GM03348 (cell line): ENCODE data around the gene PUDP.

ENCODE experiments used
- DNase-seq: peaks from one replicate; pipeline ENCODE4 v3.0.0; 2012; ENCODE audit warnings: low spot score

PUDP gene

DNA sequence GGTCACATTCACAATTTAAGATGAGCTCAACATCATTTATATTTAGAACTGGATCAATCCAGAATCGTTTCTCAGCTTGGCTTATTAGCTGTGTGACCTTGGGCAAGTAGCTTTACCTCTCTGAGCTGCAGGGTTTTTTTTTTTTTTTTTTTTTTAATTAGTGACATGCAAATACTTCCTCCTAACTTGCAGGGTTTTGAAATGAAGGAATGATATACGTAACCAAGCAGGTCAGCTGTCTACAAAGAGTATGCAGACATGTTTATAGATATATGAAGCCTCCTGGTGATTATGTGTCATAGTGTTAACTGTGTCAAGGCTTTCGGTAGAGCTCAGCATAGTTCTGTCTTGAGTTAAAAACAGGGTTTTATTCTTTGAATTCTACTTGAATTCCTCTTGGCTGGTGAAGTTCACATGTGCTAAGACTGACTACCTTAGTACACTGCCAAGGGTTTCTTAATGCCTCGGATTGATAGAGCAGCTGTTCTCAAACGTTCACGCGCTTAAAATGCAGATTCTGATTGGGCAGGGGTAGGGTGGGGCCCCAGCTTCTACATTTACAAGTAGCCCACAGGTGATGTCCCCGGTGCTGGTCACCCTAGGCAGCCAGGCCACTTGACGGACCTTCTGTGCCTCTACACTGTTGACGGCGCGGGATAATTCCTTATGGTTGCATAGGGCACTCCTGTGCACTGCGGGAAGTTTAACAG, 1.1 kb downstream of the PUDP start:
- DNase-seq = no peak

DNA sequence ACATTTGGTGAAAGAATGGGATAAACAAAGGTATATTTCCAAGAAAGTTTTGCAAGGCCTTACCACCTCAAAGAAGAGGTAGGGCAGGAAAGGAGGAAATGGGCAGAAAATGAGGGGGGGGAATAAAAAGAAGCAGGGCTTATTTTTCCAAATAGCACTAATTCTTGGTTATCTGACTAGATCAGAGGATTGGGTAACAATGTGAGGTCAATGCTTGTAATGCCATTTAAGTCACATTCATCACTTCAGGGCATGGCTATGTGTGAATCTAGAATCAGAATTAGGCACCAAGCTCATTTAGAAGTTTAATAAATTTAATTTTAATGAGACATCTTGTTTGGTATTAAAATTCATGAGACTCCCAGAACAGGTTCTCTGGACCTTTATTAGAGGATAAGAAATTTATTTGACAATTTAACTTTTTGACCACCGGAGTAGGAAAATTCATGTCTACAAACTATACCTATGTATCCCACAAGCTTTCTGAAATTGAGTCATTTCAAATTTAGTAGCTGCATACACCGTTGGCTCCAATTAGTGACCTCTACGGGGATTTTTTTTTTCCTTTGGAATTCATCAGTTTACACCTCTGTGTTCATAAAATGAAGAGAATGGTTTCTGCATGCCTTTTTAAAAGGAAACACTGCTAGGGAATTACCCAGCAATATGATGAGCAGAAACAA, 1.8 kb downstream of the PUDP start:
- DNase-seq = no peak

DNA sequence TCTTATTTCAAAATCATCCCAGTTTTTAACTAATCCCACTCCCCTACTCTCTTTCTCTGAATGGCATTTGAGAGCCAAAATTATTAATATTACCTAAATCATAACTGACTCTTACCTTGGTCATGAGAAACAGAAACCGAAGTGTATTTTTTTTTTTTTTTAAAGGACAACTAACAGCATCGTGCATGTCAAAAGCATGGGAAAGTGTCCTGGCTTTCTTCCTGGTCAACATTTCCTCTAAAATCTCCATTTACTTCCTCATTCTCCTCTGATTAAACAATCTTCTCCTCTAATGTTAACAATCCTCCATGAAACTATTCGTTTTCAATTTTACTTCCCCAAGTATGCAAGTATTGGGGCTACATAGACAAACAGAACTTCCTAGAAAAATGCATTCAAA, 2.5 kb downstream of the PUDP start:
- DNase-seq = no peak

DNA sequence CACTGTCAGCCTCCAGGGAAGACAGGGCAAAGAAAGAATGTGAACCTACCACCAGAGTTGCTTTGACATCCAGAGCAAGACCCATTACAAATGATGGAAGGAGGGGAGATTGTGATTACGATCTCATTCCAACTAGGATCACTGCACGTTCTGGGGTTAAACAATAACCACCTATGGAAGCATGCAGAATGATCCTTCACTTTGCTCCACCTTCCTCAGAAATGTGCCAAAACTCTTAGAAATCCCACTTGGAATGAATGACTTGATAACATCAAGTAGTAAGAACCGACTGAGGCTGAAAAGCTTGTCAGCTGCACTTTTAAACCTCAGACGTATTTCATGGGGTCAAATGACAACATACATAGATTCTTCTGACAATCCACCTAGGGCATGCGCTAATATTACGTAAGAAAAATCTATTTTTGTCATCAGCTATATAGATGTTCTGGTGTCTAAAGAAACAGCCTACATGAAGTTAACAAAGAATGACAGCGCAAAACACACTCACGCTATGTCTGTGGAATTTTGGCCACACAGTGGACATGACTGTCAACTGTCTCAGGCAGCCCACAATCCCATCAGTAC, 3.9 kb downstream of the PUDP start:
- no peak for DNase-seq

DNA sequence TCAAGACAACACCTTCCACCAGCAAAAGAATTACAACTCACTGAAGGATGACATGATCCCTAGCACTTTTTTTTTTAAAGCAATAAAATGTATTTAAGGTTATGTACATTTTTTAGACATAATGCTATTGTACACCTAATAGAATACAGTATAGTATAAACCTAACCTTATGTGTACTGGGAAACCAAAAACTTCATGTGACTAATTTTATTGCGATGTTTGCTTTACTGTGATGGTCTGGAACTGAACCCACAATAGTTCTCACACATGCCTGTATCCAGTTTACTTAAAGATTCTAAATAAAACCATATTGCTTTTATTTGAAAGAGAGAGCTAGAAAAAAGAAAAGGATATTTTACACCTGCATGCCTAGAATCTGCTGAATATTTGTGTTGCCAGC, 4.9 kb downstream of the PUDP start:
- DNase-seq = no peak

DNA sequence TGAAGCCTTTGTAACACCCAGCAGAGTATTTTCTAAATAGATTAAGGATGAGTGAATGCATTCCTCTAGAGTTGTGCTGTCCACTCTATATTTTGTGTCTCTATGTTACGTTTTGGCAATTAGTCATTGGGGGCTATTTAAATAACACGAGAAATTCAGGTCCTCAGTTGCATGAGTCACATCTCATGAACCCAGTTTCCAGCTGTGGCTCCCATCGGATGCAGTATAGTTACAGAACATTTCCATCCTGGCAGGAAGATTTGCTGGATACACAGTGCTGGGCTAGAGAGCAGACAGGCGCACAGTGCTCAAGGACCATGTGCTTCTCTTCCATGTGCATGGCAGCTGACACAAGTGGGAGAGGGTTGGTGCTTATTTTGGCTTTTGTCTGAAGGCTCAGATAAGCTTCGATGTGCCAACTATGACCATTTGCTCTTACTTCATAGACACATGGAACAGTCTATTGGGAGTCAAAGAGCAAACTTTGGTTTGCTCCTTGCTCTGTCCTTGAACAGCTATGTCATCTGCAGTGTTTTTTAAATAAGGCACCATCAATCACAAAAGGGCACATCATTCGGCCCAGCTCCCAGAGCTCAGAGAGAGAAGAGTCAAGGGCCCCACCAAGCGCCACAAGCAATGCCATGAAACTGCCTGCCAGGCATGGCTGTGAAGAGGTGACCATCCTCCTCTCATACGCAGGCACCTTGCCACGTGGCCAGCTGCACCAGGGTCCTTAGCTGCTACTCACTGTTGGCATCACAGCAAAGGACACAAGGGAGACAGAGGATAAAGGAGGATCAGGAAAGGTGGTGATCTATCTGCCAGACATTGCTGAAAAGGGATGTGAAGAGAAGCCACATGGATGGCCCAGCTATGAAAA, 8.5 kb downstream of the PUDP start:
- DNase-seq = peak; percentile 29

DNA sequence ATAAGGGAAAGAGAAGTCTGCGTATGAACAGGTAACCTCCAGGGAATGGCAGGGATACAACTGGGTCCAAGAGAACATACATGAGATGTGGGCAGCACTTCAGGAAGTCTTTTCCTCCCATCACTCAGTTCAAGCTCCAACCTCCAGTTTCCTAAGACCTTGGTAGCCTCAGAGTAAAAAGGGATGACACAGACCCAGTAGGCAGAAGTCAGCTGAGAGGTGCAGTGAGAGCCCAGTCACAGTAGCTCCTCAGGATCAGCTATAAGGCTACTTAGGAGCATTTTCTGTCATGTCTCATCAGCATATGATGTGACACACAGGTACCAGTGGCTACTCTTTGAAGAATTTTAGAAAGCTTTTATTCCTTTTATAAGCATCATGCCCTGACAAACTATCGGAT, 13.0 kb downstream of the PUDP start:
- DNase-seq = no peak

DNA sequence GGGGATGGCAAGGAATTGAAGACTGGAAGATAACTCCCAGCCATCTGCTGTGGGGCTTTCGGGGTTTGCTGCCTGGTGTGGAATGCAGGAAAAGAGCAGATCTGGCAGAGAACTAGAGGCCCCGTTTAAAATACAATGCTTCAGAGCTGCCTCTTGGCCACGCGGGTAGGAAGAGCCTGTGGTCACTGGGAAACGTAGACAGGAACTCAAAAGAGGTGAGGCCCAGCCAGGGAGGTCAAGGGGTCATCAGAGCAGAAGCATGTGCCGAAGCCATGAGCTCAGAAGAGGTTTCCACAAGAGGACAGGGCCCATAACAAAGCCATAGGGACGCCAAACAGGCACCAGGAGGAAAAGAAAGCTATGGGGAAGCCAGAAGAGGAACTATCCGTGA, 14.9 kb downstream of the PUDP start:
- peak; percentile 4 for DNase-seq

DNA sequence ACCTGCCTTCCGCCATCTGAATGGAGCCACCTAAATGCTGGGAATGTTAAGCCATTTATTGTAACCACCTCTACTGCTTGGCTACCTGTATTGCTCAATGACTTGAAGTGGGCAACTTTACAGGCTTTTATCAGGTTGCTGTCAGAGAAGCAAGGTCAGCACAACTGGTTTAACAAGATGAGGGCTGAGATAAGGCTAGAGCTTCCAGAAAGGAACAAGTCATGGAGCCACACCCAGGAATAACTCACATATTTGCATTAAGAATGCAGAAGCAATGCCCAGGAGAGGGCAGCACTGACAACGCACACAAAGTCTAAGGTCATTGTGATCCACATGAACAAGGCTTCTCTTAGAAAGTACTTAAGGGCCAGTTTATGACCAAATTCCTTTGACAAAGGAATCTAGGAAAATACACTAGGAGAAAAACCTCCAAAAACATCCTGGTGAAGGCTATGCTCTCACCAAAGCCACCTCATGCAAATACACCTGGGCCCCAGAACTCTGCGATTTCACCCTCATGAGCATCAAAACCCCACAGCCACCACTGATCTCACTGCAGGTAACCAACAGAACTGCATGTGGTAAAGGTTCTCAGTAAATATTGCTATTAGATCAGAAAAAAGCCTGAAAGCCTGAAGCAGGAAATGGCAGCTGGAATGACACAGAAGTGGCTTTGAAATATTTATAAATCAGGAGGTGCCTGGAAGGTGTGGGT, 15.5 kb downstream of the PUDP start:
- DNase-seq = peak; percentile 41

DNA sequence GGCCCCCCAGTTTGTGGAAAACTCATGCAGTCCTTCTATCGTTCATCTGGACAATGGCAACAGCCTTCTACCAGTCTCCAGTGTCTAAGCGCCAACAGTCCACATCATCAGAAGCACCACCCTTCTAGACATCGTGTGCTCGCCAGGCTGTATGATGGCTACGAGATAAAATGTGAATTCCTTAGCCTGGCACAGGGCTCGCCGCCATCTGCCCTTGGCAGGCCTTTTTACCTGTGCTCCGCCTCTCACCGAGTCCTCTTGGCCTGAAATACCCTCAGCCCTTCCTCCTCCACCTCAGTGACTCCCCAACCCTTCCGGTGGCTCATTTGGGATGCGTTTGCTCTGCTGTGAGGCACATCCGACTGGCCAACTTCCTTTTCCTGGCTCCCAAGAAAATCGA, 16.3 kb downstream of the PUDP start:
- no peak for DNase-seq

DNA sequence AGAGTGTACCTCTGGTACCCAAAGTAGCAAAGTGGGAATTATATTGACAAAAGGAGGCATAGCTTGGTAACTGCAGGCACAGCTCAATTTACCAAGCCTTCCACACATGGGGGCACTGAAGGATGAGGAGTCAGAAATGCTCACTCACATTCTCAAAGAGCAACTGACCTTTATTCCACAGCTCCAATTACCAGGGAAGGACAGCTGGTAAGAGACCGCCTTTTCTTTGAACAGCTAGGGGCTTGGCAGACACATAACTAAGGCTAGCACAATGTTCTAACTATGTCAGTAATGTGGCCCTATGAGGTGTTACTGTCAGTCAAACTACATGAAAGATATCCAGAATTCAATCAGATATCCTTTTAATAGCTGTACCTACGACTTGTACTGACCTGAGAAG, 20.9 kb downstream of the PUDP start:
- no peak for DNase-seq

DNA sequence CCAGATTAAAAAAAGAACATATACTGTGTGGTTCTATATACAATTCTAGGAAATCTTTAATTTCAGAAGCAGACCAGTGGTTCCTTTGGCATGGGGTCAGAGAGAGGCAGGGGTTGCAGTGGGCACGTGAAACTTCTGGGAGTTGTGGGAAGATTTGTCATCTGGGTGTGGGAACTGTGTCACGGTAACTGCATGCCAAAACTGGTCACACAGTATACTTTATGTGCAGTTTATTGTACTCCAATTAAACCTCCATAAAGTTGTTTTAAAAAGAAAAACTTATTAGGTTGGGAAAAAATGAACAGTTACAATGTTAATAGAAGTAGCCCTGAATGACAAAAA, 27.1 kb downstream of the PUDP start:
- no peak for DNase-seq

DNA sequence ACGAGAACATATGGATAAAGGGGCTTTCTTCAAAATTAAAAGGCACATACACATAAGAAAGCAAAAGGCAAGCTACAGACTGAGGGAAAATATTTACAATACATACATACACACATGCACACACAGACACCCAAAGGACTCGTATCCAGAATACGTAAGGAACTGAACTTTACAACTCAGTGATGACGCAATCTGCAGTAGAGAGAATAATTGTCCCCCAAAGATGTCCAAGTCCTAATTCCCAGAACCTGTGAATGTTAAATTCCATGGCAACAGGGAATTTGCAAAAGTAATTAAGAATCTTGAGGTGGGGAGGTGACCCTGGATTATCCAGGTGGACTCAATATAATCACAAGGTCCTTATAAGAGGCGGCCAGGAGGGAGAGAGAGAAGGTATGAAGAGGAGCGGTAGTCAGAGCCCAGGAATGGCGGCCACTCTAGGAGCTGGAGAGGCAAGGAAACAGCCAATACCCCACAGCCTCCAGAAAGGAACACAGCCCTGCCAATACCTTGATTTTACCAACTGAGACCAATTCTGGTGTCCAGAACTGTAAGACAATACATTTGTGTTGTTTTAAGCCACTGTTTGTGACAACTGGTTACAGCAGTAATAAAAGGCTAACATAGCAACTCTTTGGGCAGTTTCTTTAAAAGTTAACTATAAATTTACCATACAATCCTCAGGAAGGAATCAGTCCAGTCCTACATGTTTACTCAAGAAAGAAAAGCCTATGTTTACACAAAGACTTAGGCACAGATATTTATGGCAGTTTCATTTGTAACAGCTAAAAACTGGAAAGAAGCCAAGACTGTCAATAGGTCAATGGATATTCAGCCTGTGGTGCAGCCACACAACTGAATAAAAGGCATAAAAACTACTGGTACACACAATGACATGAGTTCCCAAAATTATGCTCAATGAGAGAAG, 27.7 kb downstream of the PUDP start:
- no peak for DNase-seq

DNA sequence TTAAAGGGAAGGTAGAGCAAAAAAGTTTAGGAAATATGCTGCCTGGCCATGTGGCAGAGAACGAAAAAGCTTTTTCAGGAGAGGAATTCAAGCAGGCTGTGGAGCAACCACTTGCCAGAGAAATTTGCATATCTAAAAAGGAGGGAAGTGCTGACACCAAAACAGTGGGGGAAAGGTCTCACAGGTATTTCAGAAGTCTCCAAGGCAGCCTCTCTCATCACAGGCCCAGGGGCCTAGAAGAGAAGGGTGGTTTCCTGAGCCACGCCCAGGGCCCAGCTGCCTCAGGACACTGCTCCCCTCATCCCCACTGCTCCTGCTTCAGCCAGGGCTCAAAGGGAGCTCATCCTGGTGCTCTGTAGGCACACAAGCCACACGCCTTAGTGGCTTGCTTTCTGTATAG, 30.4 kb downstream of the PUDP start:
- DNase-seq = no peak

DNA sequence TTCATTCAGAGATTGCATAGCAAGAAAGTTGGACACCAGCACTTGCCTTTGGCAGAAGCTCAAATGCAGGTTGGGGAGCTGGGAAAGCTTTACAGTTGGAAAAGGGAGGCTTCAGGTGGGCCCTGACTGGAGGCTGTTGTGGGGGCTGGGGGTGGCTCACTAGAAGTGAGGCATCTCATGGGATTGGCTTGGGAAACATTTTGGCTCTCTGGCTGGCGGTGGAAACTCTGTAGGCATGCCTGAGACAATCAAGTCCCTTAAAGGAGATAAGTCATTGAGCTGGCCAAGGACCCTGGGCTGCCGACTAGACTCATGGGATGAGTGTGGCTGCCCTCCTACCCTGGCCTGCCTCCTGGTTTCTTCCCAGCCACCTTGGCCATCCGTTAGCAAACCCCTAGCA, 31.9 kb downstream of the PUDP start:
- no peak for DNase-seq

DNA sequence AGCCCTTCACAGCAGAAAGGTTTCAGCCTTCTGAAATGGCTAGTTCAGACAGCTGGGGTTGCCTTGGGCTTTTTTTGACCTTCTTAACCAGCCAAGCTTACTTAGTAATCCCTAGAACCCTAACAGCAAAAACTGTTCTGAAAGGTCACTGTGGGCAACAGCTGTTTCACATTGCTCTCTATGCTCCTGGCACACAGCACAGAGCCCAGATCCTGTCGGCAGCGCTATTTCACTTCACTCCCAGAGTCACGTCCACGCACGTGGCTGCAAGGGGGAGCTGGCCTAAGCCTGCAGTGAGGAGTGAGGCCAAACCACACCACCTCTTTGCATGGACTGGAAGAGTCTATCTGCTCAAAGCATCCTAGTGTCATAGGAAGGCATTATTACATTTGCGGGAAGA, 32.4 kb downstream of the PUDP start:
- DNase-seq = no peak

DNA sequence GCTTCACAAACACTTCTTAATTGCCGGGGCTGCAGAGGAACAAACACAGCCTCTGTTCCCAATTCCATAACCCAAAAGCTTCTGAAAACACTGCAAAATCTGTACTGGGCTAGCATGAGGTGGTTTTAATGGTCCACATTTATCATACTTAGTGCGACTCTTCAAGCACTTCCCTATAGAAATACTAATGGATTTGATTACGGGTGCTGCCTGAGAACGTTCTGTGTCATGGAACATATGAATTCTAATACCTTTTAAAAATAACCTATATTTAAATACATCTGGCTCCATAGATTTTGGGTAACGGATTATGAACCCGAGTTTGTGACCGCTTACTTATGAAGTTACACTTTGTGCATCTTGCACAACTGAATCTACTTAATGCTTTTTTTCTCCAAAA, 35.9 kb downstream of the PUDP start:
- no peak for DNase-seq

DNA sequence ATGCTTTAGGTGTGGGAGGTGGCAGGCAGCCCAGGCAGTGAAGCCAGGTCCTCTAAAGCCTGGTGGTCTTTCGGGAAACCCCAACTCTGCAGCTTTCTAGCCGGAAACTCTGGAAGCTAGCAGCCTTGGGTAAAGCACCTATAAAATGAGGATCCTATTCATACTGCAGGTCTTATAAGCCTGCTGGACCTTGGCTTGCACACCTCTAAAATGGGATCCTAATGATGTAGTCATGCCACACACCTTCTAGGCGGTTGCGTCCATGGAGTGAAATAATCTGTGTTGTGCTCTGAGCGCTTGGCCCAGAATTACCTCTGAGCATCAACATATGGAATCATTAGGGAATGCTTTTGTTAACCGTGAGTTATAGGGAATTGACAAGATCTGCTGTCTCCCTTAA, 36.4 kb downstream of the PUDP start:
- DNase-seq = no peak

DNA sequence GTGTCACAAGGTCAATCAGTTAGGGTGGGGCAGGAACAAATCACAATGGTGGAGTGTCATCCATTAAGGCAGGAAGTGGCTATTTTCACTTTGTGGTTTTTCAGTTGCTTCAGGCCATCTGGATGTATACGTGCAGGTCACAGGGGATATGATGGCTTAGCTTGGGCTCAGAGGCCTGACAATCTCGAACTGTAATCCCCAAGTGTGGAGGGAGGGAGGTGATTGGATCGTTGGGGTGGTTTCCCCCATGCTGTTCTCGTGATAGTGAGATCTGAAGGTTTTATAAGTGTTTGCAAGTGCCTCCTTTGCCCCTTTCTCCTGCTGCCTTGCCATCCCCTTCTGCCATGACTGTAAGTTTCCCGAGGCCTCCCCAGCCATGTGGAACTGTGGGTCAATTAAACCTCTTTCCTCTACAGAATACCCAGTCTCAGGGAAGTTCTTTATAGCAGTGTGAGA, 37.1 kb downstream of the PUDP start:
- DNase-seq = no peak

DNA sequence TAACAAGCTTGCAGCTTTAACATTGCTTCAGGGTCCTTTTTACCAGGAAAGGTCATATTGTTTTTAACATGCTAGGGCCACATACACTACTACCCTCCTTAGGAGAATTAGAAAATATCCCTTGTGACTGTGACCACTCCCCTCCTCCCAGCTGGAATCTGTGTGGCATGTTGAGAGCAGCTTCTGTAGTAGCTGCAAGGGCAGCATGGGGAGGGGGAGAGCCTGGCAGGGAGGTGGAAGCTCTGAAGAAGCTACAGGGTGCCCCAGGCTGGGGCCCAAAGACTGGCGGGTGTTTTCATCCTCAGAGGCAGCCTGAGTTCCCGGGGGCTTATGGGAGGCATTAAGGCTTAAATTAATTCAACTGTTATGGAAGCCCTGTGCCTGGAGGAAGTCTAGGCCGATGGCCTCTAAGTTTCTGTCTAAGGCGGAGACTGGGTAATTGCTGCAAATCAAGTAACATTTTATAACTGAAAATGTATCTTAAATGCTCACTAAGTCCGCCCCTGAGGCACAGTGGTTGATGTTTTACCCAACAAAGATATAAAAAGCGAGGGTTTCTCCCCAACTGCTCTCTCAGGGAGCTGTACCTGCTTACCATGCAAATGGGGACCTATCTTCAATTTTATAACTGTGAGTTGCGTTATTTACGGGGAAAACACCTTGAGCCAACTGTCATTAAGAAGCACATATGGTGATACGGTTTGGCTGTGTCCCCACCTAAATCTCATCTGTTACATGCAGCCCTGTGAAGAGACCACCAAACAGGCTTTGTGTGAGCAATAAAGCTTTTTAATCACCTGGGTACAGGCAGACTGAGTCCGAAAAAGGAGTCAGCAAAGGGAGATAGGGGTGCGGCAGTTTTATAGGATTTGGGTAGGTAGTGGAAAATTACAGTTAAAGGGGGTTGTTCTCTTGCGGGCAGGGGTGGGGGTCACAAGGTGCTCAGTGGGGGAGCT, 37.8 kb downstream of the PUDP start:
- DNase-seq = no peak
